Nucleus accumbens (tissue), 56 donors: Measurements from ENCODE around the gene CDH13.
A peak's percentile ranks its signal among the peaks of the same experiment; 100 is the strongest.

ENCODE experiments used
- DNase-seq, 56 donors: peaks; one replicate each; lab custom pipeline; 2025; lab: John Stamatoyannopoulos, UW

Gene CDH13

DNA sequence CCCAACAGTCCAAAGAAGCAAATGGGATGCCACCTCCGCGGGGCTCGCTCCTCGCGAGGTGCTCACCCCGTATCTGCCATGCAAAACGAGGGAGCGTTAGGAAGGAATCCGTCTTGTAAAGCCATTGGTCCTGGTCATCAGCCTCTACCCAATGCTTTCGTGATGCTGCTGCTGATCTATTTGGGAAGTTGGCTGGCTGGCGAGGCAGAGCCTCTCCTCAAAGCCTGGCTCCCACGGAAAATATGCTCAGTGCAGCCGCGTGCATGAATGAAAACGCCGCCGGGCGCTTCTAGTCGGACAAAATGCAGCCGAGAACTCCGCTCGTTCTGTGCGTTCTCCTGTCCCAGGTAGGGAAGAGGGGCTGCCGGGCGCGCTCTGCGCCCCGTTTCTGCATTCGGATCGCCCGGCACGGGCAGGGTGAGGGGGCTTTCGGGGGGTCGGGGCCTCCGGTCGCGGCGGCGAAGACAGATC is at the start of gene CDH13:
Gene CDH13, plus strand, starts transcription at position 179 of the 471 bp plus-strand sequence.
- peak in 12 of 56 donors; percentile 4 to 38 (median 23) for DNase-seq

DNA sequence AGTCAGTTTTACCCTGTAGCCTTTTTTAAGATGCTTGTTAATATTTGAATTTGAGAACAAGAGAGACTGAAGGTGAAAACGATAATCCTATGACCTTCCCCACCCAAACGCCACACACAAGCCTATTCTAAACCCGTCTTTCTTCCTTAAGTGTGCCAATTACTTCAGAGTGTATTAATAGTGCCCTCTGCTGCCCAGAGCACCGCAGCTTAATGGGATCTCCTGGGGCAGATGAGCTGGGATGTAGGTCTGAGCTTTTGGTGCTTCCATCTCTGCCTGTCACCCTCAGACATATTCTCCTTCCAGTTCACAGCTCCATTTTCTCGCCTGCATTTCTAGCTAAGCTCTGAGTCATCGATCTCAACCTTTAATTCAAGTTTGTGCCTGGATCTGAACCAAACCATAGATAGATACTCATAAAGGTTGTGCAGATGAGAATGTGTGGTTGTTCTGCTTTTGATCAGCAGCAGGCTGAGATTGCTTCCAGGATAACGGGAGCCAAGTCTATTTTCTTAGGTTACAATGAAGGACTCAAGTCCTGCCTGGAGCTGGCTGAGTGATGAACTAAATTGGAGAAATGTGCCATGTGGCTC is 46.4 kb upstream of the CDH13 start:
- DNase-seq: peak in 45 of 56 donors; percentile 1 to 75 (median 20)

DNA sequence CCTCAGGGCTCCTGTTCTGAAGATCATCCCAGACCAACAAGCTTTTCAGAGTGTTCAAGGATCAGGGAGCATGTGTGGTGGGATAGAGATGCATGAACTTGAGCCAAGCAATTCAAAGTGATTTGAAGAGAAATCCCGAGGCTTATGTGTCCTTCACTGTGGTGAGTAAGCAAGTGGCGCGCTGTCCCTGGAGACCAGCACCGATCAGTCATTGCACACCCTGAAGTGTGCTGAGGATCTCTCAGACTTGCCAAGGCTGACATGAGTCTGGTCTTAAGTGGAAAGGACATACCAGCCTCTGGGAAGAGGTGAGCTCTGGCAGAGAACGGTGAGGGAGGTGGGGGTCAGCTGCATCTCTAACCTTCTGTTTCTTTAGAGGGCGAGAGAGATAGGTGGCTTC is 43.8 kb upstream of the CDH13 start:
- no peak for DNase-seq

DNA sequence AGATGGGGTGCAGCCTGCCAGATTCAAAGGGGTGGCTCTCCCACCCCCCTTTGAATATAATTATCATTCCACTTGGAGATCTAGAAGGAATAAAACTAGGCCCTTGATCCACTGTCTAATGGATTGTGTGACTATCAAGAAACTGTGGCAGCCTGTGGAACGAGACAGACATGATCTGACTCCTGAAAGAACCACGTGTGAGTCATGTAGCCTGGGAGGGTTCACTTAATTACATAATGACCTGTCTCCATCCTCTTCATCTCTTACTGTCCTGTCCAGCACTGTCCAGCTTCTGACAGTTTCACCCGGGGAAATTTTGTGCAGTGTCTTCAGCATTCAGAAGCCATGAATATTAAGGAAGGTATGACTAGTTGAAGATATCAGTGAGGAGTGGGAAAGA is 43.3 kb upstream of the CDH13 start:
- DNase-seq: no peak

DNA sequence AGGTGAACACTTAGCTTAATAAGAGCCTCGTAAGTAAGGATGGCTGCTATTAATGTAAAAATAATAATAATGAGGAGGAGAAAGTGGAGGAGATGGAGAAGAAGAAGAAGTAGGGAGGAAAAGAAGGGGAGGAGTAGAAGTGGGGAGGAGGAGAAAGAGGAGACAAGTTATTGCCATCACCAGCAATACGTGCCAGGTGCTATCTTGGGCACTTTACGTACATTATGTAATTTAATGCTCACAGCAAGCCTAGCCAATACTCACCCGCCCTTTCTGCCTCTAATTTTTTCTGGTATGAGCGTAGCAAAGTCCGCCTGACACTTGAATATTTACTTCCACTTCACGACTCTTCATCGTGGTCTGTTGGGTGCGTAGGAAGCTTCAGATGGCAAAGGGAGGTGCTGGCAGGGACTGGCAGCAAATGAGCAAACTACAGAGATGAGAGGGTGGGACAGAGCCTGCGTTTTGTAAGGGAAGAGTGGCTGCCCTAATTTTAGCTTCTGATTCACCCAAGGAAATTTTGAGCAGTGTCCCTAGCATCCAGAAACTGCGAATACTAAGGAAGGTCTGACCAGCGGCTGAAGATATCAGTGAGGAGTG is 42.1 kb upstream of the CDH13 start:
- no peak for DNase-seq

DNA sequence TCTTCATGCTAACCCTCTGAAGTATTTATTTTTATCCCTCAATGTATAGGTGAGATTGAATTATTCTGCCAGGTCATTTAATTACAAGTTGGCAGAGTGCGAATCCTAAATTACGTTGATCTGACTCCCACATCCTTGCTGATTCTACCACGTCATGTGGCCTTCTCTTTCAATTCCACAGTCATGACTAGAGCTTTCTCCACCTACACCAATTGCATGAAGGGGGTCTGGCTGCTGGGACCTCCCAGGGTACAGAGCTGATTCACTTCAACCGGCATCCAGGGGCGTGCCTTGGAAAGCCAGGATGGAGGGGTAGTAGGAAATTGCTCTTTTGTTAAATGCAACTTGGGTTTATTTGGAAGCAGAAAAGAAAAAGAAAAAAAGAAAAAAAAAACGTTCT is 41.1 kb upstream of the CDH13 start:
- DNase-seq: no peak

DNA sequence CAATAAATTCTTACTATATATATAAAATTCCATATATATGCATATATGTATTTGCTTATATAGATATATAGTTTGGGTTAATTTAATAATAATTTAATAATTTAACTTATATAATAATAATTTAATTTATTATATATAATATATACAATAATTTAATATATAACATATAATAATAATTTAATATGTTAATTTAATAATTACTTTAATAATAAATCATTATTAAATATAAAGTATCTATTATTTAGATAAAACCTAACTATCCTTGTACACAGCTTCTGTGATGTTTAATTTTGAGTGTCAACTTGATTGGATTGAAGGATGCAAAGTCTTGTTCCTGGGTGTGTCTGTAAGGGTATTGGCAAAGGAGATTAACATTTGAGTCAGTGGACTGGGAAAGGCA is 40.6 kb upstream of the CDH13 start:
- DNase-seq: no peak

DNA sequence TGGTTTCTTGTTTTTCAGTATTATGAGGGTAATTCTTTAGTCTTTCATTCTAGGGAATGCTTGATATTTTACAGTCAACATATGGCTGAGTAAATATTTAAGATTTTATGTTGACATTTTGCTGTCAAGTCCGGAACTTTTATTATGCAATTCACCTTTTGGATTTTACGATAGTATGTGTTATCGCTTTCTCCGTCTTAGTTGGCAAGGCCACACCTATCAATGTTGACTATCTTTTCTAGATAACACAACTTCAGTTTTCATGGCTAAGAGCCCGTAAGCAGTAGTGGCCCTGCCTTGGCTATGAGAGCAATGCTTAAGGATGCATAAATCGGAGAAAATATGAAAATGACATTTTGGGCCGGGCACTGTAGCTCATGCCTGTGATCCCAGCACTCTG is 39.5 kb upstream of the CDH13 start:
- DNase-seq: no peak

DNA sequence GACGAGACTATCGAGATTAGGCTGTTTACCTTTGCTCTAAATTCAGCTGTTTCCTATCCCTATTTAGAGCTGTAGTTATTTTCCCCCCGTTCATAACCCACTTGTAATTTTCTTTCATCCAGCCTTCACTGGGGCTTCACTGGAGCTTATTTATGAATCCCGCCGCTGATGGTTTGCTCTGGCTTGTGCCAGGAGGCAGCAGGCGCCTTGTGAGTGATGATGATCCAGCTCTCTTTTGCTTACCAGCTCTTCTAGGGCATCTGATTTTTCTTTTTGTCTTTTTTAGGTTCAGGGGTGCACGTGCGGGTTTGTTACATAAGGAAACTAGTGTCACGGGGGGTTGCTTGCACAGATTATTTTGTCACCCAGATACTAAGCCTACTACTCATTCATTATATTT is 37.4 kb upstream of the CDH13 start:
- DNase-seq: no peak

DNA sequence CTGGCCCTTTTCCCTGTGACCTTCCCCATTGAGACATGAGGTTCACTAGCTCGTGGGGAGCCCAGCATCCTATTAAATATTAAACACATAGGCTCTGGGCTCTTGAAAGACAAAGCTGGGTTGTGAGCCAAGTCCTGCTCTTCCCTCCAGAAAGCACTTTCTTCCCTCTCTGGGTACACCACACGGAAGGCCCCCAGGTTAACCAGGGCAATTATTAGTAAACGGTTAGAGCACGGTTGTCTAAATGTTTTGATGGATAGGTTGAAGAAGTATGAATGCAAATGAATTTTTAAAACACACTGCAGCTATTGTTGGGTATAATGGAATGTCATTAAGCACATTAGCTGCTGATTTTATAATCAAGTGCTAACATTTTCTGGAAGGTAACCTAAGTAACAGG is 32.7 kb upstream of the CDH13 start:
- no peak for DNase-seq

DNA sequence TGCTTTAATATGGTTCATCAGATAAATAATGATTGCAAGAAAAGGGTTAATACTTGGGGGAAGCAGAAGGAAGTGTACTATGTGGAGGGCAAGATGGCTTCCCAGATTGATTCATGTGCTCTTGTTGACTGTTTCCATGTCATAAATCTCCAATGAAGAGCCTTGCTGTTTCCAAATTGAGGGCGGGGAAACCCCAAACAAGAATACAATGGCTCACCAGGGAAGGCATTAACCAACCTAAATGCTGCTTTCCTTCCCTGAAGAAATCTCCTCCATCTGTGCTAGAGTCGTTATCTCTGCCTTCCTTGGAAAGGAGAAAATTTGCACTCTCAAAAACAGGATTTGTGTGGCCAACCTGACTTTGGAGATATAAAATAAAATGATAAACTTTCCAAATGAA is 28.0 kb upstream of the CDH13 start:
- no peak for DNase-seq

DNA sequence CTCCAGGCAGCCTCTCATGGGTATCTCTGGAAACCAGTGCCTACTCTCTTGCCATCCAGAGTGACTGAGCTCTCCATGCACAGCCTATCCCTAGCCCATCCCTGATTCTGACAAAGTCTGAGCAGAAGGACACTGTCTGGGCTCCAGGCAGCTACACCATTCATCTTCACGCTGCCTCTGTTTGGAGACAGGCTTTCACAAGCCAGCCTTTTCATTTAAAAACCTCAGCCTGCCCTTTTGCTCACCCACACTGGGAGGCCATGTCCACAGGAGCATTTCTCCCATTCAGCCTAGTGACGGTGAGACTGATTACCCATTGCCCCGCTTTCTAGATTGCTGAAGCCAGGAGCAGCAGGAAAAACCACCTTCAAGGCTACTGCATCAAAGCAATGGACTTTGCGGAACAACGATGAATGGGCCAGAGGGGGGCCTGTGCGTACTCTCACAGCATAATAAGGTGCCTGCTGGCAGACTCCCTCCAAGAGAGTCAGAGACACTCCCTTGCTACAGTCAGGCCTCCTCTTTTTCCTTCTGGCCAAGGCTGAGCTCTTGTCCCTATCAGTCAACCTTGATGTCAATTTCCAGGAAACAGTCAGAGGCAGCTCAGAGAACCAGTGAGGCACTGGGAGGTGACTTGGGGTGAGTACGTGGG is 24.7 kb upstream of the CDH13 start:
- no peak for DNase-seq

DNA sequence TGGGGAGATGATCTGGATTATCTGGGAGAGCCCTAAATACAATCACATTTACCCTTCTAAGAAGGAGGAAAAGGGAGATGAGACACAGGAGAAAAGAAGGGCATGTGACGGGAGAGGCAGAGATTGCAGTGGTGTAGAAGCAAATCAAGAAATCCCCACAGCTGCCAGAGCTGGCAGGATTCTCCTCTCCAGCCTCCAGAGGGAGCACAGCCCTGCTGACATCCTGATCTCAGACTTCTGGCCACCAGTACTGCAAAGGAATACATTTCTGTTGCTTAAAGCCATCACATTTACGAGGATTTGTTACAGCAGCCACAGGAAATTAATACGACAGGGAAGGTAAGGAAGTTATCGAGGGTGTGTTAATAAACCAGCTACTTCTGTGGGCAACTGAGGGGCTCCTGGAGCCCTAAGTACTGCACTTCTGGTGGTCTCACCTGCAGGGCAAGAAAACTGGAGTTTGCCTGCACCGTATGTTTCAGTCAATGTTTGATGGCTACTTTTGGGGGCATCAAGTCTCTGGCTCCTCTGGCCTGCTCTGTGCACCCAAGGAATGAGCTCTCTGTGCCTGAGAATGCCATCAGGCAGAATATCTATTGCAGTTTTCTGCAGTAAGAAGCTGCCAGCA is 22.9 kb upstream of the CDH13 start:
- DNase-seq: peak in 41 of 56 donors; percentile 2 to 70 (median 30)

DNA sequence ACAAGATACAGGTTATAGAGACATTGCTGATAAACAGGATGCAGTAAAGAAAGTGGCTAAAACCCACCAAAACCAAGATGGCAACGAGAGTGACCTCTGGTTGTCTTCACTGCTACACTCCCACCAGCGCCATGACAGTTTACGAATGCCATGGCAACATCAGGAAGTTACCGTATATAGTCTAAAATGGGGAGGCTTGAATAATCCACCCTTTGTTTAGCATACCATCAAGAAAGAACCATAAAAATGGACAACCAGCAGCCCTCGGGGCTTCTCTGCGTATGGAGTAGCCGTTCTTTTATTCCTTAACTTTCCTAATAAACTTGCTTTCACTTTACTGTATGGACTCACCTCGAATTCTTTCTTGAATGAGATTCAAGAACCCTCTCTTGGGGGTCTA is 21.7 kb upstream of the CDH13 start:
- no peak for DNase-seq

DNA sequence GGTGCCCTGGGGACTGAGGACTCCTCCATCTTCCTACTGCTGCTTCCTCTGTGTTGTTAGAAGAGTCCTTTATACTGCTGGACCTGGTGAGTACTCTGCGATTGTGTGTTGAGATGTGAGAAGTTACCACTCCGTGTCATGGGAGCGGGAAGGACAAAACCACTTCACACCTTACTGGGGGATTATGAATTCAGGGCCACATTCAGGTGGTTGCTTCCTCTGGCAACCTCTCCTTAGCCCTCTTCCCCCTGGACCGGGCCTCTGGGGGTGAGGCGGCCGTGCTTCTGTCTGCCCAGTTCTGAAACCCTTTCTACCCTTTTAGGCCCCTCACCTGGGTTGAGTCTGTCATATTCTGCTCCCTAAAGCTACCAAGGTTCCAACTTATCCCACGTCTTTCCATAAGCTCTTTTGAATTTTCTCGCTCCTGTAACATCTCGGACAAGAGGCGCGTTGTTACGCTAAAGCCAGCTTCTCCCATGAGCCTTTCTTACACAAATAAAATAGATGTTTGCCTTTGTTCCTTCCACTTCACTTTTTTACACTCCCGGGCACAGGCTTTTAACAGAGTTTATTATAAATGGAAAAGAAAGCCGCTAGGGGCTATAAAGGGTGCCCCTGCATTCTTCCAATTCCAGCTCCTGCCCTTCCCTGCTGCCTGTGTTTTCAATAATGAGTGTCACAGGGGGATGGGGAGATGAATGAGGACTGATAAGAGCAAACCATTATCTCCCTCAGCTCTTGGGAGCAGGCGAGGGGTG is 20.7 kb upstream of the CDH13 start:
- DNase-seq: no peak

DNA sequence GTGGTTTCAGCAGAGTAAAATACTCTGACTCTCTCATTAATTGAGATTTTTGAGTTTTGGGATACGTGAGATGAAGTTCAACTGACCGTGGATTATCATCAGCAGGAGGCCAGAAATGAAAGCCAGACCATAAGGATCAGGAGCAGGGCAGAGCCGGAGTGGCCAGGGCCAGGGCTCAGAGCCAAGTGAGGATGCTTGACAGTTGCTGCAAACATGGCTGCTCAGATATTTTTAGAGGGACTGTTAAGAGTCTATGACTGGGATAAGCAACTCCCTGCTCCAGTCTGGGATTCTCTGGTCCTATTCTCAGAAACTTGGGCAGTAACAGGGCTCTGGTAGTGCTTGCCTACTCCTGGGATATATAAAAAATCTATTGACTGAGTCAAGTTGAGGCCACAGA is 17.6 kb upstream of the CDH13 start:
- DNase-seq: no peak

DNA sequence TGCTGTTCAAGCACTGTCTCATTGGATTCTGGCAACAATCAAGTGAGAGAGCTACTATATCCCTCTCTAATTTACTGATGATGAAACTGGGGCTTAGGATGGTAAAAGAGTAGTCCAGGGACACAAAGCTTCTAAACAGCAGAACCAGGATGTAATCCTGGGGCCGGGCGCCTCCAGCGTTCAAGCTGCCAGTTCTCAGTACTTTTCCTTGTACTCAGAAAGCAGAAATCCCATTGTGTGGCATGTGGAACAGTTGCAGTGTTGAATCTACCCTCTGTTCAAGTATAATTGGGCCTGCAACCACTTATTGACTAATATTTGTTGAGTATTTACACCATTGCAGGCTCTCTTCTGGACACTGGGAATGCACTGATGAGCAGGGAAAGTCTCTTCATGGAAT is 14.5 kb upstream of the CDH13 start:
- DNase-seq: peak in 8 of 56 donors; percentile 1 to 40 (median 6)

DNA sequence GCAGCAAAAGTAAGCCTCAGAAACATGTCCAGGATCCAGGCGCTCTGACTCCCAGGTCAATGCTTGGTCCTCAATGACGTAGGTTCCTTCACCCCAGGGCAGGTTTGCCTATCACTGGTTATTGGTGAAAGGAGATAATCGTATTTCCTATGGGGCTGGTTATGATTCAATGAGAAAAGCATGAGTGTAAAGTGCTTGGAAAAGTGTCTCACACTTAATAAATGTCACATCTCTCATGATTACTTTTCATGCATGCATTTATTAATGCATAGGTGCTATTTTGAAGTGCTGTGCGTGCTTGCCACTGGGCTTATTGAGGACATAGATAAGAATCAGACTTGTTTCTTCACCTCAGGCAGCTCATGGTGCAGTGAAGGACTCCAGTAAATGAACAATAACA is 10.4 kb upstream of the CDH13 start:
- DNase-seq: no peak

DNA sequence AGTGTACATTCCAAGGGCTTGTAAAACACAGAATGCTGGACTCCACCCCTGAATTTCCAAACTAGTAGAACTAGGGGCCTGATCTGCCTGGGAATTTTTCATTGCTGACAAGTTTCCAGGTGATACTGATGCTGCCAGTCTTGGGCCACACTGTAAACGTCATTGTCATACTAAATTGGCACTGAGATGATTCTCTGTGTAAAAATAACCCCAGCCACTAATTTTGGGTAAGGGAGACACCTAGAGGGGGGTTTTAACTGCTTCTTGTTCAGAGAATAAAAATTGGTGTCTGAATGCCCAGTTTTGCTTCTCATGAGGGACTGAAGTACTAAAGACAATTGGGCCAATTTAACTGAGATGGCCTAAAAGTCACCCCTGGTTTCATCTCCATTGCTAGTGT is 5.0 kb upstream of the CDH13 start:
- DNase-seq: no peak

DNA sequence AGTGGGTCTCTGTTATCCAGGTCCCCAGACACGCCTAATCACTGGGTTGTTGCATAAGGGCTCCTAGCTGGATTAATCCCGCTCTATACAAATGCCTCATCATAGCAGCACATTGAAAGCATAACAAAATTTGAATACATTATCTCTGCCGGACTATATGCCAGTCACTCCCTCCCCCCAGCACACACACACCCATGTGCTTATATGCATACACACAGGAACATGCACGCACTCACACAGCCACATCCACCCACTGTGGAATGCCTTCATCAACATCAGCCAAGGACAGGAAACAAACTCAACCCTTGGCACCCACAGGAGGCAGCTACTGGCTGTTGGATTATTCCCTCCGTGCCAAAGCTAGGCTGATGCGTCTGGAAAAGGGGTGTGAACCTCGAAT is 3.5 kb upstream of the CDH13 start:
- no peak for DNase-seq
